OCI-LY3 (cell line): Measurements from ENCODE around the gene CTNS.

Source experiments
- H2AFZ ChIP-seq: fragments of 200-600, 300-600 bp; shearing (Covaris generic); 2 replicates; pipeline ENCODE4 v1.6.0; 2014; ENCODE audit warnings: antibody characterized with exemption, low read depth, low read length
- H3K27ac ChIP-seq: fragments of 200-600, 300-600 bp; sonication (generic); 2 replicates; pipeline ENCODE4 v1.5.1; 2014; ENCODE audit warnings: mild to moderate bottlenecking, low read length, moderate library complexity, mixed read lengths
- H3K27me3 ChIP-seq: fragments of 200-600, 300-600 bp; sonication (generic); 2 replicates; pipeline ENCODE4 v1.6.1; 2014; ENCODE audit warnings: low read depth, low read length, mixed read lengths
- H3K36me3 ChIP-seq: fragments of 200-600, 300-600 bp; sonication (generic); replicated peaks from 2 replicates; pipeline ENCODE3; 2014; ENCODE audit warnings: low read depth, low read length, mixed read lengths
- H3K4me1 ChIP-seq: fragments of 300-600, 200-600 bp; sonication (generic); 2 replicates; pipeline ENCODE4 v1.6.1; 2014; ENCODE audit warnings: low read length, mixed read lengths
- H3K4me2 ChIP-seq: fragments of 200-600, 300-600 bp; sonication (generic); 2 replicates; pipeline ENCODE4 v1.6.1; 2014; ENCODE audit warnings: low read length, mixed read lengths
- H3K4me3 ChIP-seq: fragments of 300-600, 200-600 bp; sonication (generic); 2 replicates; pipeline ENCODE4 v1.5.1; 2014; ENCODE audit warnings: antibody characterized with exemption, mild to moderate bottlenecking, low read length, moderate library complexity
- H3K79me2 ChIP-seq: fragments of 300-600, 200-600 bp; shearing (Covaris generic); 2 replicates; pipeline ENCODE4 v1.6.1; 2014; ENCODE audit warnings: mild to moderate bottlenecking, low read length, mixed read lengths
- H3K9ac ChIP-seq: fragments of 300-600, 200-600 bp; shearing (Covaris generic); 2 replicates; pipeline ENCODE4 v1.6.0; 2014; ENCODE audit warnings: mild to moderate bottlenecking, low read length, moderate library complexity
- H3K9me3 ChIP-seq: fragments of 200-600, 300-600 bp; shearing (Covaris generic); 2 replicates; pipeline ENCODE4 v1.6.1; 2014; ENCODE audit warnings: low read length, mixed read lengths; ENCODE audit not compliant: insufficient read depth
- H4K20me1 ChIP-seq: fragments of 200-600, 300-600 bp; sonication (generic); 2 replicates; pipeline ENCODE4 v1.6.1; 2016; ENCODE audit warnings: low read length, mixed read lengths; ENCODE audit not compliant: insufficient read depth
- CTCF ChIP-seq: fragments of 200-600, 300-600 bp; sonication (generic); IDR thresholded peaks from 2 replicates; pipeline ENCODE4 v1.5.1; 2014; ENCODE audit warnings: antibody characterized with exemption, low read length, low read depth
- EZH2phosphoT487 ChIP-seq: fragments of 200-600 bp; shearing (Covaris generic); IDR thresholded peaks from 2 replicates; pipeline ENCODE4 v1.6.1; 2018; ENCODE audit warnings: antibody characterized with exemption, mixed run types, low read depth

Gene CTNS

GRCh38 chr17:3636154-3636907 is at the start of gene CTNS, which contains the start of gene SHPK:
TSS of gene CTNS (plus strand) at chr17:3636760. CDS start at chr17:3640207, 3,447 bp downstream.
TSS of gene SHPK (minus strand) at chr17:3636250. CDS start at chr17:3636219, 31 bp downstream.
- TF ChIP-seq EZH2phosphoT487 = no peak
- no peak for TF ChIP-seq CTCF
- Histone ChIP-seq H3K79me2 (no peaks in the 10 kb centered on the region), H2AFZ (peak within 1 kb of the TSS; percentile 72)

GRCh38 chr17:3589784-3590183 is 46.8 kb upstream of the CTNS start:
- no peak overlapping the region for H3K27ac ChIP-seq
- no peaks in the 10 kb centered on the region for H3K4me1 ChIP-seq
- no peak overlapping the region for H3K9ac ChIP-seq
- TF ChIP-seq EZH2phosphoT487 = no peak
- no peaks in the 10 kb centered on the region for H3K79me2 ChIP-seq
- H4K20me1 ChIP-seq = no peaks in the 10 kb centered on the region
- no peaks in the 10 kb centered on the region for H3K27me3 ChIP-seq
- H3K36me3 ChIP-seq = no peaks in the 10 kb centered on the region
- H3K4me3 ChIP-seq = no peak overlapping the region
- no peak overlapping the region for H3K4me2 ChIP-seq
- no peak overlapping the region for H2AFZ ChIP-seq
- H3K9me3 ChIP-seq = no peaks in the 10 kb centered on the region

More at GRCh38 chr17:3636154-3636907, at the start of gene CTNS, which contains the start of gene SHPK:
- H4K20me1 ChIP-seq = no peaks in the 10 kb centered on the region
- no peaks in the 10 kb centered on the region for H3K36me3 ChIP-seq
- peak within 1 kb of the TSS; percentile 83 for H3K9ac ChIP-seq
- peak within 1 kb of the TSS; percentile 75 for H3K27ac ChIP-seq
- peak within 1 kb of the TSS; percentile 86 for H3K4me3 ChIP-seq
- H3K4me2 ChIP-seq = peak within 1 kb of the TSS; percentile 90
- no peaks in the 10 kb centered on the region for H3K27me3 ChIP-seq
- no peaks in the 10 kb centered on the region for H3K9me3 ChIP-seq
- peaks cover 8% of the 10 kb centered on the region for H3K4me1 ChIP-seq

- Histone ChIP-seq H3K27me3 (no peaks in the 10 kb centered on the region), H3K27ac (no peak overlapping the region), H2AFZ (no peak overlapping the region), H3K4me2 (no peak overlapping the region), H3K79me2 (no peaks in the 10 kb centered on the region), H3K4me1 (no peaks in the 10 kb centered on the region), H3K9ac (no peak overlapping the region), H3K9me3 (no peaks in the 10 kb centered on the region), H3K4me3 (no peak overlapping the region), H3K36me3 (no peaks in the 10 kb centered on the region), H4K20me1 (no peaks in the 10 kb centered on the region)
- TF ChIP-seq EZH2phosphoT487 = no peak
- TF ChIP-seq CTCF = no peak
Observed at GRCh38 chr17:3590231-3590630, 46.3 kb upstream of the CTNS start.

- no peak overlapping the region for H3K27ac ChIP-seq
- H3K9ac ChIP-seq = no peak overlapping the region
- no peaks in the 10 kb centered on the region for H3K4me1 ChIP-seq
- no peaks in the 10 kb centered on the region for H3K27me3 ChIP-seq
- H3K4me2 ChIP-seq = no peak overlapping the region
- no peak for TF ChIP-seq EZH2phosphoT487
- TF ChIP-seq CTCF = no peak
- H3K79me2 ChIP-seq = no peaks in the 10 kb centered on the region
- H3K9me3 ChIP-seq = no peaks in the 10 kb centered on the region
- H3K36me3 ChIP-seq = no peaks in the 10 kb centered on the region
- no peak overlapping the region for H2AFZ ChIP-seq
- H3K4me3 ChIP-seq = no peak overlapping the region
- no peaks in the 10 kb centered on the region for H4K20me1 ChIP-seq
Observed at GRCh38 chr17:3590768-3591167, 45.8 kb upstream of the CTNS start.
